ENCODE measurements around the gene ARRB2.

- no peak for TF ChIP-seq POLR2A (IDR thresholded peaks at IDR 0.05; ENCODE audit: low read length)
- no peak for TF ChIP-seq GATA1 (IDR thresholded peaks at IDR 0.05; ENCODE audit: low read depth, low read length)
These were observed 30.8 kb upstream of the ARRB2 start for GRCh38 chr17:4679658-4680057.
